Stimulated activated CD4-positive, alpha-beta T cell treated with anti-CD3 and anti-CD28 coated beads, Interleukin-4, amount 100 ng/mL, for 48 hours (primary cell): Measurements from ENCODE around the gene SPIB.
"Not testable (repeated sequence)": the region's sequence is repeated elsewhere in the genome, so short reads cannot be mapped to it uniquely, and the experiment has no call there.

Experiments
- DNase-seq, 2 donors: peaks; one replicate each; pipeline ENCODE4 v3.0.0-alpha.2; 2020; ENCODE audit warnings: low read depth in 2 of 2

Gene SPIB

GRCh38 chr19:50418176-50419021 lies at the start of gene SPIB:
TSS of gene SPIB (plus strand) at chr19:50418938. CDS start at chr19:50418963, 25 bp downstream.
- DNase-seq: no peak

- no peak for DNase-seq
Observed at GRCh38 chr19:50371914-50372475, 46.7 kb upstream of the SPIB start.

- peak; percentile 89 to 97 for DNase-seq
Observed at GRCh38 chr19:50376166-50377050, 42.3 kb upstream of the SPIB start, which contains the start of gene NR1H2. TSS of gene NR1H2 (plus strand) at chr19:50376457. CDS start at chr19:50377606, 1,149 bp downstream.

GRCh38 chr19:50377051-50377461 lies 41.7 kb upstream of the SPIB start:
- no peak for DNase-seq

- DNase-seq: no peak
Observed at GRCh38 chr19:50377517-50377916, 41.2 kb upstream of the SPIB start.

- no peak for DNase-seq
Observed at GRCh38 chr19:50378169-50378862, 40.4 kb upstream of the SPIB start.

GRCh38 chr19:50378863-50379236 lies 39.9 kb upstream of the SPIB start:
- DNase-seq: no peak

GRCh38 chr19:50379602-50380001 lies 39.1 kb upstream of the SPIB start:
- no peak for DNase-seq

- no peak for DNase-seq
Observed at GRCh38 chr19:50380137-50380536, 38.6 kb upstream of the SPIB start.

GRCh38 chr19:50380751-50381151 lies 38.0 kb upstream of the SPIB start:
- DNase-seq: no peak

GRCh38 chr19:50381881-50382729 lies 36.6 kb upstream of the SPIB start:
- no peak for DNase-seq

GRCh38 chr19:50383001-50383851 lies 35.5 kb upstream of the SPIB start:
- DNase-seq: no peak

GRCh38 chr19:50383852-50384684 lies 34.7 kb upstream of the SPIB start, which contains the start of gene POLD1:
TSS of gene POLD1 (plus strand) at chr19:50384347. CDS start at chr19:50398852, 14,505 bp downstream.
- peak; percentile 99 for DNase-seq

- DNase-seq: no peak
Observed at GRCh38 chr19:50384685-50385535, 33.8 kb upstream of the SPIB start.

- no peak for DNase-seq
Observed at GRCh38 chr19:50387176-50387867, 31.4 kb upstream of the SPIB start.

- no peak for DNase-seq
Observed at GRCh38 chr19:50387868-50388245, 30.9 kb upstream of the SPIB start.

GRCh38 chr19:50390295-50390694 lies 28.4 kb upstream of the SPIB start:
- not testable (repeated sequence) for DNase-seq
